Progenitor cell of endocrine pancreas (in vitro differentiated cells): ENCODE results near the gene DAAM2. TPM values are rescaled to one million over a fixed set of nuclear protein-coding genes. Genes with fewer than 3 reads are reported as not detected.

Source experiments
- DNase-seq: peaks from one replicate; pipeline ENCODE4 v3.0.0; 2021; ENCODE audit warnings: low spot score; ENCODE audit not compliant: unreplicated experiment
- H3K27ac Mint-ChIP-seq: 2 replicates; pipeline ENCODE4 v1.8.0; 2021; ENCODE audit warnings: mild to moderate bottlenecking, moderate library complexity, mixed read lengths
- H3K27me3 Mint-ChIP-seq: 2 replicates; pipeline ENCODE4 v1.8.0; 2021; ENCODE audit warnings: mixed read lengths
- H3K36me3 Mint-ChIP-seq: 2 replicates; pipeline ENCODE4 v1.8.0; 2022; ENCODE audit warnings: mixed read lengths; ENCODE audit not compliant: insufficient read depth
- H3K4me1 Mint-ChIP-seq: 2 replicates; pipeline ENCODE4 v1.8.0; 2021; ENCODE audit warnings: low read depth, mixed read lengths
- H3K4me3 Mint-ChIP-seq: 2 replicates; pipeline ENCODE4 v1.8.0; 2021; ENCODE audit warnings: low read depth, mild to moderate bottlenecking, moderate library complexity, mixed read lengths
- H3K9me3 Mint-ChIP-seq: 2 replicates; pipeline ENCODE4 v1.8.0; 2021; ENCODE audit warnings: low read depth, mixed read lengths
- total RNA-seq: library from RNA; stranded (reverse); gene quantifications from 2 replicates; pipeline ENCODE4 v1.2.1, GENCODE V29; 2021
- TF ChIP-seq, protein P1 (sequence below): fragments of 200-600 bp; sonication (generic); IDR thresholded peaks from one replicate; pipeline ENCODE4 v1.5.0; 2021; ENCODE audit warnings: antibody characterized with exemption, mild to moderate bottlenecking; ENCODE audit not compliant: unreplicated experiment

Gene DAAM2
- total RNA-seq, 1 donor from 2014 or later = 6.3 TPM

DNA sequence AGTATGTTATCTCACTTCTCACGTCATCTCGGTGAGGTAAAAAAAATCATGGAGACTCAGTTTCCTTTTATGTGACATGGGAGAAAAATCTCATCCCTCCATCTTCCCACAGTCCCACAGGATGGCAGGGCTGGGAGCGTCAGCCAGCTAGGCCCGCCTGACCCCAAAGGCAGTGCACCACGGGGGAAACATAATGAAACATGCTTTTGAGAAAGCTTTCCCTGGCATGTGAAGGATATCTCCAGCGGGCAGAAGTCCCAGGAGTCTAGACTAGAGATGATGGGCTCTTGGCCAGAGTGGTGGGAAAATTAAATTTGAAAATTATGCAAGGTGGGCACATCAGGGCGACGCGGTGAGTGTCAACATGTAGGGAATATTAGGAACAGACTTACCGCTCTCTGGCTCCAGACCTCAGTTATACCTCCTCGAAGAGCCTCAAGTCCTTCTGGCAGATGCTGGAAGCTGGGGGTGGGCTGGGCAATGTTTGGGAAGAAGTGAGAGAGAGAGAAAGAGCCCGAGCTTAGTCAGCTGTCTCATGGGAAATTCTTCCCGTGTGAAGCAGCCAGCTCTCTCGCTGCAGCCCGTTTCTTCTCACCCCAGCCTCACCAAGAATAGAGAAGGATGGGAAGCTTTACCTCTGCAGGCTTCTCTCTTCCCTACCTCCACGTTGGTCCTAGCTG lies 89.8 kb downstream of the DAAM2 start:
- Mint-ChIP-seq H3K27me3 (peaks cover 3% of the 10 kb centered on the region), H3K4me3 (no peak overlapping the region), H3K9me3 (no peaks in the 10 kb centered on the region), H3K4me1 (peaks cover 3% of the 10 kb centered on the region), H3K27ac (no peak overlapping the region), H3K36me3 (no peaks in the 10 kb centered on the region)
- no peak for DNase-seq
- TF ChIP-seq, protein P1, sequence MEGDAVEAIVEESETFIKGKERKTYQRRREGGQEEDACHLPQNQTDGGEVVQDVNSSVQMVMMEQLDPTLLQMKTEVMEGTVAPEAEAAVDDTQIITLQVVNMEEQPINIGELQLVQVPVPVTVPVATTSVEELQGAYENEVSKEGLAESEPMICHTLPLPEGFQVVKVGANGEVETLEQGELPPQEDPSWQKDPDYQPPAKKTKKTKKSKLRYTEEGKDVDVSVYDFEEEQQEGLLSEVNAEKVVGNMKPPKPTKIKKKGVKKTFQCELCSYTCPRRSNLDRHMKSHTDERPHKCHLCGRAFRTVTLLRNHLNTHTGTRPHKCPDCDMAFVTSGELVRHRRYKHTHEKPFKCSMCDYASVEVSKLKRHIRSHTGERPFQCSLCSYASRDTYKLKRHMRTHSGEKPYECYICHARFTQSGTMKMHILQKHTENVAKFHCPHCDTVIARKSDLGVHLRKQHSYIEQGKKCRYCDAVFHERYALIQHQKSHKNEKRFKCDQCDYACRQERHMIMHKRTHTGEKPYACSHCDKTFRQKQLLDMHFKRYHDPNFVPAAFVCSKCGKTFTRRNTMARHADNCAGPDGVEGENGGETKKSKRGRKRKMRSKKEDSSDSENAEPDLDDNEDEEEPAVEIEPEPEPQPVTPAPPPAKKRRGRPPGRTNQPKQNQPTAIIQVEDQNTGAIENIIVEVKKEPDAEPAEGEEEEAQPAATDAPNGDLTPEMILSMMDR = no peak

DNA sequence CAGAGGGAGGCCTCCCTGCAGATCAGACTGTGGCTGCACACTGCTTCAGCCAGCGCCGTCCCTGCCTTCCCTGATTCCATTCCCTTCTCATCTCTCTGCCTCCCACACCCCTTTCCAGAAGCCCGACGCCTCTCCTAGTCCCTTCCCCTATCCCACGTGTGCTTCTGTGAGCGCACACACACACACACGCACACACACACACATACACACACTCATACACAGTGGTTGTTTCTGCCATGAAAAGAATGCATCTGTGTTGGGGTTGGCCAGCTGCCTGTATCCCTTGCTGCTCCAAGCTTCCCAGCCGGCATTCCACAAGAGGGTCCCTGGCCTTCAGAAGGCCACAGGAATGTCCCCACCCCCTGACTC lies 90.3 kb downstream of the DAAM2 start:
- no peaks in the 10 kb centered on the region for H3K36me3 Mint-ChIP-seq
- H3K27ac Mint-ChIP-seq = no peak overlapping the region
- H3K4me3 Mint-ChIP-seq = no peak overlapping the region
- peaks cover 3% of the 10 kb centered on the region for H3K27me3 Mint-ChIP-seq
- DNase-seq = no peak
- TF ChIP-seq, protein P1 = no peak
- H3K9me3 Mint-ChIP-seq = no peaks in the 10 kb centered on the region
- peaks cover 4% of the 10 kb centered on the region for H3K4me1 Mint-ChIP-seq

DNA sequence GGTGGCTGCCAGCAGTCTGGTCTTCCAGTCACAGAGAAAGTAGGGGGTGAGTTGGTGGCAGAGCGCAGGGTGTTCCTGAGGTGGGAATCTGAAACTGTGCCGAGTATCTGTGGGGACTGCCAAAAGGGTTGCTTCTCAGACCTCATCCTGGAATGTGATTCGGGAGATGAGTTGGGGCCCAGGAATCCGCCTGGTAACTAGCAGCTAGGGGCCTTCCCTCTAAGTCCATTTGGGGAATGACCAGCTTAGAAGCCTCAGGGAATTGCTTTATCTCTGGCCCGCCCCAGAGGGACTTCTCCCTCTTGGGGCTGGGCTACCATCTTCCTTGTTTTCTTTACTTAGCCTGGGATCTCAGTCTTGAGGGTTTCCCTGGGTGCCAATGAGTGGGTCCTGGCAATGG lies 92.5 kb downstream of the DAAM2 start:
- no peak overlapping the region for H3K27ac Mint-ChIP-seq
- H3K4me3 Mint-ChIP-seq = no peak overlapping the region
- no peaks in the 10 kb centered on the region for H3K9me3 Mint-ChIP-seq
- H3K4me1 Mint-ChIP-seq = peaks cover 9% of the 10 kb centered on the region
- H3K36me3 Mint-ChIP-seq = no peaks in the 10 kb centered on the region
- peaks cover 8% of the 10 kb centered on the region for H3K27me3 Mint-ChIP-seq
- TF ChIP-seq, protein P1 = no peak
- DNase-seq = no peak

DNA sequence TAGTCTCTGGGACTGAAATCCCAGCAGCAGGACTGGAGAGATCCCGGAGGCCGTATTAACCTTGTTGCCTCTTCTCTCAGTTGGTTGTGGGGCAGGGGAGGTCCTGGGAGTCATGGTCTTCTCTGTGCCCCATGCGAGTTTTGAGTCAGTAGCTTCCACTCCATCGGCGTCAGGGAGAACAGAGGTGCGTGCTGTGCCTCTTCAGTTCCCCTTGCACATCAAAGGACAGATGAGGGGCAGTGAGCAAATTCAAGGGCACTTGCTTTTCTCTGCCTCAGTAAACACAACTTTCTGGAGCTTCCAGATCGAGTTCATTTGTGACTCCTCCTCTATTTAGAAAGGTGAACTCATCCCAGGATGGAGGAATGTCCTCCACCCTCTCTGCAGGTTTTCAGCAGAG lies 93.5 kb downstream of the DAAM2 start:
- DNase-seq = no peak
- H3K4me3 Mint-ChIP-seq = no peak overlapping the region
- H3K9me3 Mint-ChIP-seq = no peaks in the 10 kb centered on the region
- TF ChIP-seq, protein P1 = no peak
- H3K36me3 Mint-ChIP-seq = no peaks in the 10 kb centered on the region
- H3K27me3 Mint-ChIP-seq = peaks cover 8% of the 10 kb centered on the region
- no peak overlapping the region for H3K27ac Mint-ChIP-seq
- peaks cover 9% of the 10 kb centered on the region for H3K4me1 Mint-ChIP-seq

DNA sequence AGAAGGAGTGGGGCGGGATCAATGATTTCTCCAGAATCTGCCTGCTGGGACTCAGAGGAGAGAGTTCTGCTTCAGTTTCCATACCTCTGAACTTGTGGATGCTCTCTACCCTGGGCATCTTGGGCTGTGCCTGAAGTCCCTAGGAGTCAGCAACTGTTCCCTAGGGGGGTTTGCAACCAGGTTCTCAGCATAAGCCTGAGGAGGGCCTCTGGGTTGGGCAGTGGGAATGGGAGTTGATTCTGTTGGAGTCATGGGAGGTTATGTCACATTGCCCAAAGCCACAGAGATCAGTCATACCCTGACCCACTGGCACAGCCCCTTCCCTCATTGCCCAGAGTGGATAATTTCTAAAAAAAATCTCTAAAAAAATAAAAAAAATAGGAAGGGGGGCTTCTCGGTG lies 94.7 kb downstream of the DAAM2 start:
- TF ChIP-seq, protein P1 = no peak
- Mint-ChIP-seq H3K36me3 (no peaks in the 10 kb centered on the region), H3K4me1 (peaks cover 9% of the 10 kb centered on the region), H3K4me3 (no peak overlapping the region), H3K27ac (peak overlapping the region; percentile 85), H3K27me3 (peaks cover 8% of the 10 kb centered on the region), H3K9me3 (no peaks in the 10 kb centered on the region)
- DNase-seq = no peak
